ENCODE measurements around the gene MYO9A.

MYO9A gene

GRCh38 chr15:71974211-71974610 is 143.7 kb downstream of the MYO9A start:
- no peak for DNase-seq (ENCODE audit: low read depth in 1 of 2, low spot score in 1 of 2)

- no peak for DNase-seq (ENCODE audit: low read depth in 1 of 2, low spot score in 1 of 2)
These were observed 144.6 kb downstream of the MYO9A start for GRCh38 chr15:71973366-71973765.

DNA sequence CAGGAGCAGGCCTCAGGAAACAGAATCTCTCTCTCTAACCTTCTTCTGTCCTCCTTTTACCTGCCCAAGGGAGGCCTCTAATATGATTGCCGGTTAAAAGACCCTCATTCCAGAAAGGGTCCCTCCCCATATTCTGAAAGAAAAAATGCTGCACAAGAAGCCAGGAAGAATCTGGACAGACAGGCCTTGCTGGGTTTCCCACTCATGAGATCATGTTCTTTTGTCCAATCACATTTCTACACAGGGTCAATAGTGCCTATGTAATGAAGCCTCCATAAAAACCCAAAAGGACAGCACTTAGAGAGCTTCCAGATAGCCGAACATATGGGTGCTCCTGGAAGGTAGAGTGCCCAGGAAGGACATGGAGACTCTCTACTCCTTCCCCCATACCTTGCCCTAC is 146.0 kb downstream of the MYO9A start:
- no peak for DNase-seq (ENCODE audit: low read depth in 1 of 2, low spot score in 1 of 2)

GRCh38 chr15:71970435-71970834 is 147.5 kb downstream of the MYO9A start:
- DNase-seq (ENCODE audit: low read depth in 1 of 2, low spot score in 1 of 2) = no peak

- DNase-seq (ENCODE audit: low read depth in 1 of 2, low spot score in 1 of 2) = no peak
These were observed 155.4 kb downstream of the MYO9A start for GRCh38 chr15:71962537-71962936.

DNA sequence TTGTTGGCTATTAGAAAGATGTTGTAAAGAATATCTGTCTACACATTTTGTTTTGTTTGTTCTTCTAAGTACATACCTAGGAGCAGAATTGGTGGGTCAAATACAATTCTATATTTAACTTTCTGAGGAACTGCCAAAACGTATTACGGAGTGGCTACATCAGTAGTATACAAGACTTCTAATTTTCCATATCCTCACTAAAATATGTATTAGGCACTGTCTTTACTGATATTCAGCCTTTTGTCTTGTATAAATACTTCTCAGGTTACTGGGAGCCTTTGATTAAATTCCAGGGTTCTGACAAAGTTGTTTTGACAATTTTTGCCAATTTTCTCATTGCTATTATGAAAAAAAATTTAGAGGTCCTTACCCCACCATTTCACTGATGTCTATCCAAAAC is 160.9 kb downstream of the MYO9A start:
- DNase-seq (ENCODE audit: low read depth in 1 of 2, low spot score in 1 of 2) = no peak

GRCh38 chr15:71951134-71951533 is 166.8 kb downstream of the MYO9A start:
- no peak for DNase-seq (ENCODE audit: low read depth in 1 of 2, low spot score in 1 of 2)

DNA sequence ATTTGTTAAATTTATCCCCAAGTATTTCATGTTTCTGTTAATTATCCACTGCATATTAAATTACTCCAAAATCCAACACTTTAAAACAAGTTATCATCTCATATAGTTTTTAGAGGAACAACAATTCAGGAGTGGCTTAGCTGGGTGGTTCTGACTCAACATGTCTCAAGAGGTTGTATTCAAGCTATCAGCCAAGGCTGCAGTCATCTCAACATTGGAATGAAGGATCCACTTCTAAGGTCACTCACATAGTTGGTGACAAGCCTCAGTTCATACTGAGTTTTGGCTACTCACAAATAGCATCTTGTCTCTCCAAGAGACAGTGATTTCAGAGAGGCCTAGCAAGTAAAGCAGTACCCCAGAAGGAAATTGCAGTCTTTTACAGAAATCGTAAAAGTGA is 172.9 kb downstream of the MYO9A start:
- DNase-seq (ENCODE audit: low read depth in 1 of 2, low spot score in 1 of 2) = no peak

GRCh38 chr15:71943806-71944205 is 174.1 kb downstream of the MYO9A start:
- DNase-seq (ENCODE audit: low read depth in 1 of 2, low spot score in 1 of 2) = no peak

GRCh38 chr15:71939981-71940588 is 177.9 kb downstream of the MYO9A start:
- DNase-seq (ENCODE audit: low read depth in 1 of 2, low spot score in 1 of 2) = no peak

GRCh38 chr15:71937650-71938311 is 180.2 kb downstream of the MYO9A start:
- no peak for DNase-seq (ENCODE audit: low read depth in 1 of 2, low spot score in 1 of 2)

- no peak for DNase-seq (ENCODE audit: low read depth in 1 of 2, low spot score in 1 of 2)
These were observed 183.5 kb downstream of the MYO9A start for GRCh38 chr15:71934446-71934845.

- no peak for DNase-seq (ENCODE audit: low read depth in 1 of 2, low spot score in 1 of 2)
These were observed 185.3 kb downstream of the MYO9A start for GRCh38 chr15:71932689-71933088.

- no peak for DNase-seq (ENCODE audit: low read depth in 1 of 2, low spot score in 1 of 2)
These were observed 186.7 kb downstream of the MYO9A start for GRCh38 chr15:71931261-71931660.

DNA sequence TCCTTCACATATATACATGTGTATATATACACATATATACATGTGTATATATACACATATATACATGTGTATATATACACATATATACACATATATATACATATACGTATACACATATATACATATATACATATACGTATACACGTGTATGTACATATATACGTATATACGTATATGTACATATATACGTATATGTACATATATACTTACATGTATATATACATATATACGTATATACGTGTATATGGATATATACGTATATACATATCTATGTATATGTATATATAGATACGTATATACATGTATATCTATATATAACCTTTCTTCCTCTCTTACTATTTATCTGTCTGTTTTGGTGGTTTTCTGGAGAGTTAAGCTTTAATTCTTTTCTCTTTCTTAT is 192.8 kb downstream of the MYO9A start:
- no peak for DNase-seq (ENCODE audit: low read depth in 1 of 2, low spot score in 1 of 2)

DNA sequence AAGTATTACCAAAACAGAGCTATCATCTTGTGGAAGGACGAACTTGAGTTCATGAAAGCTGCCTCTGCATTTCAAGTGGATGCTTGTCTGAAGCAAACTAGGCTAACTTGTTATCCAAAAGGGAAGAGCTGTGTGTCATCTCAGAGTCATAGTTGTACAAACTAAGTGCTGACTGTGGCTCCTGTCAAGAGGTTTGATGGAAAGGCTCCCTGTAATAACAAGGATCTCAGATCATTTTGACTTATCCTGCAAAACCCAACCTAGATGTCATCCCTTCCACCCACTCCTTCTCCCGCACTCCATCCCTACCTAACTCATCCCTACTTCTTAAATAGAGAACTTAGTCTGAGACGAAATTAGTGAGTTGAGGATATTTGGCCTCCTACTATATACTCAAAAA is 196.8 kb downstream of the MYO9A start:
- no peak for DNase-seq (ENCODE audit: low read depth in 1 of 2, low spot score in 1 of 2)

DNA sequence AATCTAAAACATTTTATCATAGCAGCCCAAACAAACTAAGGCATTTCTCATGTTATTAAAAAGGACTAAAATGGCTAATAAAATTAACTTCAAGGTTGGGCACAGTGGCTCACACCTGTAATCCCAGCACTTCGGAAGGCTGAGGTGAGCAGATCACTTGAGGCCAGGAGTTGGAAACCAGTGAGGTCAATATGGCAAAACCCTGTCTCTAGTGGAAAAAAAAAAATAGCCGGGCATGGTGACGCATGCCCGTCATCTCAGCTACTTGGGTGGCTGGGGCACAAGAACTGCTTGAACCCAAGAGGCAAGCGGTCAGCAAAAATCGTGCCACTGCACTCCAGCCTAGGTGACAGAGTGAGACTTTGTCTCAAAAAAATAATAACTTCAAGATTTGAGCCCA is 197.4 kb downstream of the MYO9A start:
- no peak for DNase-seq (ENCODE audit: low read depth in 1 of 2, low spot score in 1 of 2)

- DNase-seq (ENCODE audit: low read depth in 1 of 2, low spot score in 1 of 2) = no peak
These were observed 201.1 kb downstream of the MYO9A start for GRCh38 chr15:71916834-71917233.

DNA sequence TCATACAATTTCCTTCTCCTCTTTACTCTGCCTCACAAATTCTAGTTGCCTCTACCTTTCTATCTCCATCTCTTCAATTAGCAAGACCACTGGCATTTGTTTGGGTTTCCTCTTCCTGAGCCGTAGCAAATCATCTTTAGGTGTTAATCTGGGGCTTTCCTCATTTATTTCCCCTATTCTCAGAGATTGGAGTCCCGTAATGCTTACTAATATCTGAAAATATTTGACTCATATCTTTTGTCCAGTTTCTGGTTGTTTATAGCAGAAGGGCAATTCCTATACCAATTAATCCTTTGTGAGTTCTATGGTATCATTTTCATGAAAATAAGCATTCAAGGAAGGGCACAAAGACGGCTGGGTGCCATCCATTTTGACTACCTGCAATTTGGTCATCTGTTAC is 203.9 kb downstream of the MYO9A start:
- no peak for DNase-seq (ENCODE audit: low read depth in 1 of 2, low spot score in 1 of 2)

DNA sequence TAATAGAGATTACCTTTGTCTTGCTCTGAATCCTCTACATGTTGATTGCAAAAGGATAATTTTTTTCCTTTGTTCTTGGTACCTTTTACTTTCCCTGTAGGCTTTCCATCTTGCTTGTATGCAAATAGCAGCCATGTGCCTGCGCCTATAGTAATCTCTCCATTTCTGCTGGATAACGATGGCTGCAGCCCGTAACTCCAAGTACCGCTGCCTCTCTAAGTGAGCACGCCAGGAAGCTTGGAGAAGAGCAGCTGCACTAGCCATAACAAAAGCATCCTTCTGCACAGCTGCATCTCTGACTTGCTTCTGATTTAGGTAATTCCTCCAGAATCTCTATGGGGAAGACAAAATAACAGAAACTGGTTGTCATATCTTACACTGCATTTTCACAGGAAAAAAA is 218.3 kb downstream of the MYO9A start:
- no peak for DNase-seq (ENCODE audit: low read depth in 1 of 2, low spot score in 1 of 2)

DNA sequence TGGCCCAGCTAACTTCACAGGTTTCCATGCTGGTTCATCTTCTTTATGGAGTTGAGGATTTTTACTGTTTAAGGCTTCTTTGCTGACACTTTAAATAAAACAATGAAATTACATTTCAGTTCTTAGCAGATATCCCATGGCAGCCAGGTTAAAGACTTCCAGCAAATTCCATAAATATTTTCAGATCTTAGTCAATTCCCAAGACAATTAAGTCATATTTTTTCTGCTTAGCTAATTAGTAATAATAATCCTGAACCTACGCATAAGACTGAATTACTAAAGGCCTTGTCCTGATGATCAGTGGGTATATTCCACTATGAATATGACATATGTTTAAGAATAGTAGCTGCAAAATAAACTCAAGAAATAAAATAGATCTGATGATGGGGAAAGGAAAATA is 224.3 kb downstream of the MYO9A start:
- no peak for DNase-seq (ENCODE audit: low read depth in 1 of 2, low spot score in 1 of 2)

- no peak for DNase-seq (ENCODE audit: low read depth in 1 of 2, low spot score in 1 of 2)
These were observed 225.6 kb downstream of the MYO9A start for GRCh38 chr15:71892335-71892734.

DNA sequence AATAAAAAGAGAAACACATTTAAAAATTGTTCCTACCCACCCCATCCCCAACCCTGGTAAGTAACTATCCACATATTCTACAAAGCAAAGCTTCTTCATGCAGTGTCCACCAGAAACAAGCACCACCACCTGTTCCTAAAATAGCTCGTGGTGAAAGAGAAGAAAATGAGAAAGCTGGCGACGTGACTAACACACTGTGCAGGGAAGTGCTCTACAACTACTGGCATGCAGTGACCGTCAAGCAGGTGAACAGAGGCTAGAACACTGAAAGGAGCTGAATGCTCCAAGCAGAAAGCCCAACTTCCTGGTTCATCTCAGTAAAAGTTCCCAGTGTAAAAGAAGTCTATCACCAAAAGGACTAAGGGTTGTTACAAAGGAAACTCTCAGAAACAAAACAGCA is 226.9 kb downstream of the MYO9A start:
- no peak for DNase-seq (ENCODE audit: low read depth in 1 of 2, low spot score in 1 of 2)
